Heart left ventricle (tissue), 16 donors: ENCODE measurements around the gene PGLYRP1. TPM values are rescaled to one million over a fixed set of nuclear protein-coding genes. Genes with fewer than 3 reads are reported as not detected.
A peak's percentile ranks its signal among the peaks of the same experiment; 100 is the strongest.

Experiments used
- ATAC-seq, 4 donors: fragments of 200-7000 bp; cut with Tn5 transposase; one replicate each; pipeline ENCODE4 v1.9.1; 2020 to 2022; ENCODE audit warnings: moderate library complexity in 4 of 4, mild to moderate bottlenecking in 3 of 4, moderate number of reproducible peaks in 1 of 4
- DNase-seq, 5 donors: peaks; one replicate each; pipeline ENCODE4 v3.0.0-alpha.2; 2020
- H3K27ac ChIP-seq, 12 donors: fragments of 200-600 bp; sonication (generic) in 4 of 12; one replicate each; pipeline versions ENCODE4 v1.5.0 to v1.8.0; 2016 to 2022; ENCODE audit warnings: mild to moderate bottlenecking in 2 of 12
- H3K27me3 ChIP-seq, 9 donors: fragments of 200-600 bp; sonication (generic) in 2 of 9; one replicate each; pipeline versions ENCODE4 v1.5.1 to v1.8.0; 2016 to 2022; ENCODE audit warnings: mild to moderate bottlenecking in 3 of 9
- H3K36me3 ChIP-seq, 9 donors: fragments of 200-600 bp; sonication (generic) in 2 of 9; one replicate each; pipeline versions ENCODE4 v1.5.0 to v1.8.0; 2018 to 2022; ENCODE audit warnings: mild to moderate bottlenecking in 2 of 9
- H3K4me1 ChIP-seq, 12 donors: fragments of 200-600 bp; sonication (generic) in 4 of 12; one replicate each; pipeline versions ENCODE4 v1.5.0 to v1.8.0; 2016 to 2022; ENCODE audit warnings: mild to moderate bottlenecking in 3 of 12
- H3K4me3 ChIP-seq, 12 donors: fragments of 200-600 bp; sonication (generic) in 4 of 12; one replicate each; pipeline versions ENCODE4 v1.5.0 to v1.8.0; 2017 to 2022; ENCODE audit warnings: mild to moderate bottlenecking in 9 of 12, moderate library complexity in 4 of 12
- H3K9me3 ChIP-seq, 12 donors: fragments of 200-600 bp; sonication (generic) in 4 of 12; one replicate each; pipeline versions ENCODE4 v1.5.0 to v1.8.0; 2016 to 2022; ENCODE audit warnings: mild to moderate bottlenecking in 1 of 12
- POLR2A ChIP-seq, 2 donors: fragments of 450-650 bp; IDR thresholded peaks; one replicate each; pipeline ENCODE4 v1.6.1; 2017; ENCODE audit warnings: antibody characterized with exemption in 2 of 2, mild to moderate bottlenecking in 2 of 2, moderate library complexity in 2 of 2
- WGBS, 4 donors: extraction: QIAGEN DNeasy Blood & Tissue Kit in 2 of 4; methylation state at CpG; one replicate each; pipeline versions ENCODE4 v1.1.5 to v1.1.7; 2013 to 2018; 5-methylcytosine and 5-hydroxymethylcytosine counted together
- intact Hi-C, 10 donors: fragments of 100-400 bp; cut with DNase I; formaldehyde crosslinking; loops; one replicate each; pipeline versions ENCODE4 v1.11.1 to v1.14.2; 2022
- polyA plus RNA-seq, 2 donors: library from polyadenylated mRNA; stranded (reverse); fragments of 200-250 nt; gene quantifications; one replicate each; pipeline ENCODE4 v1.2.3, GENCODE V29; 2013
- total RNA-seq, 9 donors: library from RNA; depleted of rRNA in 2 of 9; stranded (reverse); fragments of >200 nt in 2 of 9; fragmentation: NEBNext Ultra II Directional in 3 of 9; extraction: Animal tissue kit (Norgen Biotek cat#: 25700) in 3 of 9; gene quantifications; one replicate each; pipeline versions ENCODE4 v1.1.0 to v1.2.4, GENCODE V29; 2016 to 2023
- TF ChIP-seq, protein P1 (sequence below), 12 donors: fragments of 200-600 bp; sonication (generic) in 4 of 12; IDR thresholded peaks; one replicate each; pipeline versions ENCODE4 v1.5.0 to v1.8.0; 2018 to 2022; ENCODE audit warnings: antibody characterized with exemption in 12 of 12, mild to moderate bottlenecking in 5 of 12
- donor health status: ischemic (EF 13 %, LVEDD 7.1; RV severe dilation, severe dysfunction).
- donor health status: healthy with polysubstance abuse.
- donor health status: DM: no; HTN: yes; CAD: no.
- donor health status: DM: no; HTN: no; CAD: no.
- donor health status: ischemic (EF 25% LVEDD 6.9; RV normal size, moderate dysfunction).
- donor health status: ischemic (EF 25% LVEDD 5.7; RV mildly dilated, moderate dysfunction).
- donor health status: healthy.
- donor health status: DM: yes; HTN: yes; CAD: no.
- donor health status: ischemic (EF 35%, LVEDD 5.7; RV mildly dilated, moderate dysfunction).
- donor health status: nonischemic (EF 11% LVEDD 7.7; RV severe dilation, severe dysfunction).
- donor health status: DM: yes; HTN: yes; CAD: no.
- donor health status: PGD.
- donor health status: ischemic (EF 29% LVEDD 5.4; RV normal size, mild dysfunction).
- donor health status: nonischemic (EF 23%, LVEDD 6.1; RV moderate dilation, normal function).

PGLYRP1 gene
- total and polyA plus RNA-seq, 11 donors: 0.24 to 3.9 (median 0.53) TPM; not detected in 7

DNA sequence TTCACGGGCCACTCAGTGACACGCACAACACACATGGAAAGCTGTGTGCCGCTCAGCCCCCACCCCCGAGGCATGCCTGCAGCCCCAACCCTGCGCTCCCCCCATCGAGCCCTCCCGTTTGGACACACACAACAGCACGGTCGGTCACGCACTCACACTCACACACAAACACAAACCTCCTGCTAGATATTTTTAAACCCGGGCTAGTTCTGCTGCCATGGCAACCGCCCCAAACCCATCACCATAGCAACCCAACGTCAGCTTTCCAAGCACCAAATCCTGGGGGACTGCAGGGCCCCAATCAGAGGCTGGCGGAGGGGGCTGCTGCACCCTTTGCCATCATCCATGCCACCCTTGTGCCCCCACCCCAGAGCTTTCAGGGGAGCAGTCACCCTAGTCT is 46.7 kb downstream of the PGLYRP1 start:
- Histone ChIP-seq H3K27ac (no peak overlapping the region), H3K4me1 (peaks cover 0 to 17% (median 0%) of the 10 kb centered on the region in 12 donors), H3K4me3 (no peak overlapping the region), H3K9me3 (no peaks in the 10 kb centered on the region), H3K27me3 (peaks cover 8 to 49% (median 36%) of the 10 kb centered on the region in 9 donors), H3K36me3 (no peaks in the 10 kb centered on the region)
- intact Hi-C loops: no loop called here
- DNase-seq (no peak), ATAC-seq (no peak)
- WGBS, 4 donors: 48 to 56% (median 50%) methylated on average over 13 to 14 of the region's 14 CpGs
- TF ChIP-seq, protein P1, sequence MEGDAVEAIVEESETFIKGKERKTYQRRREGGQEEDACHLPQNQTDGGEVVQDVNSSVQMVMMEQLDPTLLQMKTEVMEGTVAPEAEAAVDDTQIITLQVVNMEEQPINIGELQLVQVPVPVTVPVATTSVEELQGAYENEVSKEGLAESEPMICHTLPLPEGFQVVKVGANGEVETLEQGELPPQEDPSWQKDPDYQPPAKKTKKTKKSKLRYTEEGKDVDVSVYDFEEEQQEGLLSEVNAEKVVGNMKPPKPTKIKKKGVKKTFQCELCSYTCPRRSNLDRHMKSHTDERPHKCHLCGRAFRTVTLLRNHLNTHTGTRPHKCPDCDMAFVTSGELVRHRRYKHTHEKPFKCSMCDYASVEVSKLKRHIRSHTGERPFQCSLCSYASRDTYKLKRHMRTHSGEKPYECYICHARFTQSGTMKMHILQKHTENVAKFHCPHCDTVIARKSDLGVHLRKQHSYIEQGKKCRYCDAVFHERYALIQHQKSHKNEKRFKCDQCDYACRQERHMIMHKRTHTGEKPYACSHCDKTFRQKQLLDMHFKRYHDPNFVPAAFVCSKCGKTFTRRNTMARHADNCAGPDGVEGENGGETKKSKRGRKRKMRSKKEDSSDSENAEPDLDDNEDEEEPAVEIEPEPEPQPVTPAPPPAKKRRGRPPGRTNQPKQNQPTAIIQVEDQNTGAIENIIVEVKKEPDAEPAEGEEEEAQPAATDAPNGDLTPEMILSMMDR (IDR thresholded peaks at IDR 0.05): no peak
- TF ChIP-seq POLR2A (IDR thresholded peaks at IDR 0.05): no peak

DNA sequence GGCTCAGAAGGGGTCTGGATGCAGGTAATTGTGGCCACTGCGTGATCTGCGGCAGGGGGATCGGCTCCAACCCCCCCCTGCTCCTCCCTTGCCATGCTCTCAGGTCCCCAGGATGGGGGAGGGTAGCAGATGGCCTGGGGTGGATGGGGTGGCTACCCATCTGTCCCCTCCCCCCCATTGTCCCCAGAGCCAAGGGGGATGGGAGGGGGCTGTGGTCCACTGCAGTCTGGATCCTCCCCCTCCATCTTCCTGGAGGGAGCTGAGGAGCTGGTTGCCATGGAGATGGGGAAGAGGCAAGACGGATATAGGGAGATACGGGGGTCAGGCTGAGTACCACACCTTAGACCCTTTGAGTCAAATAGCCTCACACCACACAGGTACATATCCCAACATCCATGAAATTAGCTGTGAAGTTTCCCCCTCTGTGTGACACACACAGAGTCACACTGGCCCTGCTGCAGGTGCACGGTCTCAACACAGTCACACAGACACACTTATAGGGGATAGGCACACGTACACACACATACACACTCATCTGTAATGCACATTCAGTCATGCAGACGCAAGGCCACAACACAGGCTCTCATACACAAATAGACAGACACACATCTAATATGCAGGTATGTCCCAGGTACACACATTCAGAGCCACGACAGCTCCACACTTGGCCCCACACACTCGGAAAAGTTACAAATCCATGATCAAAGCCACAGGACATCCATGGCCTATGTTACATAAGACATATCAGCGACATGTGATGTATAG is 47.4 kb downstream of the PGLYRP1 start:
- no peaks in the 10 kb centered on the region for H3K9me3 ChIP-seq
- intact Hi-C loops: no loop called here
- H3K27ac ChIP-seq: no peak overlapping the region
- H3K4me1 ChIP-seq: peaks cover 0 to 24% (median 3%) of the 10 kb centered on the region in 12 donors
- no peak overlapping the region for H3K4me3 ChIP-seq
- WGBS, 4 donors: 74 to 80% (median 78%) methylated on average over 11 of the region's 11 CpGs
- H3K36me3 ChIP-seq: no peaks in the 10 kb centered on the region
- ATAC-seq (no peak), DNase-seq (no peak)
- TF ChIP-seq, protein P1 (IDR thresholded peaks at IDR 0.05): no peak
- no peak for TF ChIP-seq POLR2A (IDR thresholded peaks at IDR 0.05)
- peaks cover 8 to 52% (median 42%) of the 10 kb centered on the region in 9 donors for H3K27me3 ChIP-seq

DNA sequence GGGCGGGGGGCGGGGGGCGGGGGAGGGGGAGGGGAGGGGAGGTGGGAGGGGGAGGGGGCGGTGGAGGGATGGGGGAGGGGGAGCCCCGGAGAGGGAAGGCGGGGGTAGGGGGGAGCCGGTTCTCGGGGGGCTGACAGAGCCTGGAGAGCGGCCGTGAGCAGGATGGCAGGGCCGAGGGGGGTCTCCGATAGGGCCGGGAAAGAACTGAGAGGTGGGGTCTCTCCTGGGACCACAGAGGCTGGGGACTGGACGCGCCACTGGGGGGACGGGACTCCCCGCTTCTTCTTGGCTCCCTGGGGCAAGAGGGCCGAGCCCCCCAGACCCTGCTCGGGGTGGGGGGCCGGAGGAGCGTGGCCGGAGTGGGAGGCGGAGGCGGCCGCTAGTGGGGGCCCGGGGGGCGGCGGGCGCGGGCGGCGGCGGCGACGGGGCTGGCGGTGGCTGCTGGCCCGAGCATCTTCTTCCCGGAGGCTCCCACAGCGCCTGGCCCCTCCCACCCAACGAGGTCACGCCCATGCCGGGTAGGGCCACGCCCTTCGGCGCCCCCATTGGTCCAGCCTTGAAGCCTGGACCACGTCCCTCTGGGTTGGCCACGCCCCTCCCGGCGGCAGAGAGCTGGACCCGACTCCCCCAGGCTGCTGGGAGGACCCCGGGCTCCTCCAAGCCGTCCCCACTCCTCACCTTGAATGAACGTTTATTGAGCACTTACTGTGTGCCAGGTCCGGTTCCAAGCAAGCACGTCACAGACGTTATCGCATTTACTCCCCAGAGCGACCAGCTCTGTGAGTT is 49.1 kb downstream of the PGLYRP1 start, which contains the start of gene NOVA2:
Gene NOVA2 (minus strand): TSS at position 313 of the 786 bp plus-strand sequence. CDS start 514 bp downstream, outside the sequence.
- H3K9me3 ChIP-seq: no peaks in the 10 kb centered on the region
- H3K4me1 ChIP-seq: peaks cover 0 to 28% (median 6%) of the 10 kb centered on the region in 12 donors
- TF ChIP-seq POLR2A (IDR thresholded peaks at IDR 0.05): peak in 1 of 2 donors; percentile 69
- TF ChIP-seq, protein P1 (IDR thresholded peaks at IDR 0.05): peak in 1 of 12 donors; percentile 8
- 3 to 20% (median 4%) methylated on average over 9 to 55 of the region's 58 CpGs for WGBS, 4 donors
- H3K27ac ChIP-seq: peak within 1 kb of the TSS; percentile 67 to 92 (median 82)
- DNase-seq: peak; percentile 80 to 90 (median 82)
- peaks cover 8 to 60% (median 43%) of the 10 kb centered on the region in 9 donors for H3K27me3 ChIP-seq
- H3K36me3 ChIP-seq: no peaks in the 10 kb centered on the region
- intact Hi-C loops: no loop called here
- ATAC-seq: peak; percentile 70 to 83 (median 77)
- H3K4me3 ChIP-seq: peak within 1 kb of the TSS; percentile 32 to 68 (median 60)
